DND-41 (cell line): ENCODE data around the gene EFNA2.

Experiments
- ATAC-seq: fragments of 200-7000 bp; cut with Tn5 transposase; 3 replicates; pipeline ENCODE4 v1.9.1; 2021; ENCODE audit warnings: low read depth; ENCODE audit not compliant: insufficient read depth
- DNase-seq: peaks from one replicate; pipeline ENCODE4 v3.0.0-alpha.2; 2020
- H2AFZ ChIP-seq: 2 replicates; pipeline ENCODE4 v1.6.0; 2012; ENCODE audit warnings: low read depth, low read length
- H3K27ac ChIP-seq: 2 replicates; pipeline ENCODE4 v1.5.1; 2012; ENCODE audit warnings: low read length, inconsistent platforms
- H3K27me3 ChIP-seq: fragments of 200-600 bp; sonication (generic); 2 replicates; pipeline ENCODE4 v1.6.0; 2012; ENCODE audit warnings: low read length, mild to moderate bottlenecking, inconsistent platforms; ENCODE audit not compliant: insufficient read depth, poor library complexity
- H3K36me3 ChIP-seq: 2 replicates; pipeline ENCODE4 v1.5.1; 2012; ENCODE audit warnings: low read length, inconsistent platforms; ENCODE audit not compliant: insufficient read depth
- H3K4me1 ChIP-seq: 2 replicates; pipeline ENCODE4 v1.5.1; 2012; ENCODE audit warnings: mild to moderate bottlenecking, low read length; ENCODE audit not compliant: insufficient read depth
- H3K4me2 ChIP-seq: 2 replicates; pipeline ENCODE4 v1.6.0; 2012; ENCODE audit warnings: mild to moderate bottlenecking, moderate library complexity, low read length, inconsistent platforms; ENCODE audit not compliant: insufficient read depth
- H3K4me3 ChIP-seq, 2 experiments: fragments of 200-600 bp in 1 of 2; shearing (Covaris generic) in 1 of 2; 2 replicates each; pipeline ENCODE4 v1.5.1; 2012 to 2016; ENCODE audit warnings: inconsistent platforms in 2 of 2, low read length in 2 of 2, mild to moderate bottlenecking in 2 of 2, low read depth in 1 of 2, moderate library complexity in 1 of 2
- H3K79me2 ChIP-seq: 2 replicates; pipeline ENCODE4 v1.6.0; 2012; ENCODE audit warnings: low read length, inconsistent platforms; ENCODE audit not compliant: insufficient read depth
- H3K9ac ChIP-seq: 2 replicates; pipeline ENCODE4 v1.6.0; 2012; ENCODE audit warnings: low read depth, mild to moderate bottlenecking, inconsistent platforms, low read length, moderate library complexity
- H3K9me3 ChIP-seq: 2 replicates; pipeline ENCODE4 v1.5.1; 2012; ENCODE audit warnings: low read length, moderate library complexity, mild to moderate bottlenecking, inconsistent platforms; ENCODE audit not compliant: insufficient read depth, severe bottlenecking
- H4K20me1 ChIP-seq: 2 replicates; pipeline ENCODE4 v1.6.0; 2012; ENCODE audit warnings: low read length; ENCODE audit not compliant: insufficient read depth
- CTCF ChIP-seq: IDR thresholded peaks from 2 replicates; pipeline ENCODE4 v1.5.1; 2012; ENCODE audit warnings: borderline replicate concordance, low read length, moderate library complexity, mild to moderate bottlenecking; ENCODE audit not compliant: poor library complexity, severe bottlenecking; ENCODE audit errors: extremely low read depth
- EZH2 ChIP-seq: IDR thresholded peaks from 3 replicates; pipeline ENCODE4 v1.6.1; 2012; ENCODE audit warnings: borderline replicate concordance, low read depth, mild to moderate bottlenecking, moderate library complexity, low read length, inconsistent platforms; ENCODE audit not compliant: severe bottlenecking

Gene EFNA2

GRCh38 chr19:1309977-1310852, 24.5 kb downstream of the EFNA2 start:
- H3K79me2 ChIP-seq, result no peaks in the 10 kb centered on the region
- no peak overlapping the region for H3K4me2 ChIP-seq
- no peaks in the 10 kb centered on the region for H3K4me1 ChIP-seq
- no peaks in the 10 kb centered on the region for H4K20me1 ChIP-seq
- ATAC-seq, result no peak
- no peaks in the 10 kb centered on the region for H3K36me3 ChIP-seq
- no peak overlapping the region for H2AFZ ChIP-seq
- no peak overlapping the region for H3K4me3 ChIP-seq
- no peaks in the 10 kb centered on the region for H3K9me3 ChIP-seq
- no peak overlapping the region for H3K9ac ChIP-seq
- TF ChIP-seq CTCF, result no peak
- no peak for TF ChIP-seq EZH2
- H3K27me3 ChIP-seq, result peaks cover under 1% of the 10 kb centered on the region
- DNase-seq, result no peak
- no peak overlapping the region for H3K27ac ChIP-seq

GRCh38 chr19:1310853-1311180, 25.1 kb downstream of the EFNA2 start:
- Histone ChIP-seq H2AFZ (no peak overlapping the region), H4K20me1 (no peaks in the 10 kb centered on the region), H3K27me3 (peaks cover 3% of the 10 kb centered on the region), H3K27ac (no peak overlapping the region), H3K4me3 (no peak overlapping the region), H3K9me3 (no peaks in the 10 kb centered on the region), H3K36me3 (no peaks in the 10 kb centered on the region), H3K9ac (no peak overlapping the region), H3K79me2 (no peaks in the 10 kb centered on the region), H3K4me2 (no peak overlapping the region), H3K4me1 (no peaks in the 10 kb centered on the region)
- DNase-seq, result no peak
- TF ChIP-seq CTCF (no peak), EZH2 (no peak)
- ATAC-seq, result no peak

- Histone ChIP-seq H3K4me2 (no peak overlapping the region), H3K9ac (no peak overlapping the region), H3K4me3 (no peak overlapping the region), H4K20me1 (peaks cover 1% of the 10 kb centered on the region; the same call in 1 of the 2 replicates), H3K36me3 (no peaks in the 10 kb centered on the region), H2AFZ (no peak overlapping the region), H3K27me3 (peaks cover 3% of the 10 kb centered on the region), H3K4me1 (no peaks in the 10 kb centered on the region), H3K79me2 (no peaks in the 10 kb centered on the region), H3K9me3 (no peaks in the 10 kb centered on the region), H3K27ac (no peak overlapping the region)
- ATAC-seq (no peak), DNase-seq (no peak)
- no peak for TF ChIP-seq EZH2
- TF ChIP-seq CTCF, result no peak
These were observed 25.9 kb downstream of the EFNA2 start for GRCh38 chr19:1311543-1312091.
